IPS-20b (cell line): ENCODE measurements around the gene LYST.
"Not testable (repeated sequence)": the region's sequence is repeated elsewhere in the genome, so short reads cannot be mapped to it uniquely, and the experiment has no call there.

Source experiments
- H3K27ac ChIP-seq: one replicate; pipeline ENCODE4 v1.5.1; 2013; ENCODE audit warnings: low read length
- H3K27me3 ChIP-seq: 2 replicates; pipeline ENCODE4 v1.6.1; 2013; ENCODE audit warnings: mild to moderate bottlenecking, low read length, inconsistent platforms; ENCODE audit not compliant: insufficient read depth
- H3K36me3 ChIP-seq: 2 replicates; pipeline ENCODE4 v1.6.1; 2013; ENCODE audit warnings: low read depth, mild to moderate bottlenecking, inconsistent platforms, low read length, moderate library complexity; ENCODE audit not compliant: insufficient read depth
- H3K4me1 ChIP-seq: 2 replicates; pipeline ENCODE4 v1.6.1; 2013; ENCODE audit warnings: mild to moderate bottlenecking, control low read depth, inconsistent platforms, low read length, moderate library complexity; ENCODE audit not compliant: insufficient read depth
- H3K4me3 ChIP-seq: 2 replicates; pipeline ENCODE4 v1.5.1; 2013; ENCODE audit warnings: mild to moderate bottlenecking, low read length, inconsistent platforms
- H3K9ac ChIP-seq: 2 replicates; pipeline ENCODE4 v1.6.1; 2013; ENCODE audit warnings: low read depth, mild to moderate bottlenecking, inconsistent platforms, low read length, moderate library complexity
- H3K9me3 ChIP-seq: 2 replicates; pipeline ENCODE4 v1.6.1; 2013; ENCODE audit warnings: mild to moderate bottlenecking, low read depth, low read length, inconsistent platforms; ENCODE audit not compliant: insufficient read depth

The LYST gene

GRCh38 chr1:235852887-235853286 lies 13.8 kb downstream of the LYST start:
- Histone ChIP-seq H3K27ac (no peak overlapping the region), H3K9ac (no peak overlapping the region), H3K4me1 (no peaks in the 10 kb centered on the region), H3K36me3 (no peaks in the 10 kb centered on the region), H3K4me3 (no peak overlapping the region), H3K27me3 (no peaks in the 10 kb centered on the region), H3K9me3 (no peaks in the 10 kb centered on the region)

- Histone ChIP-seq H3K27ac (no peak overlapping the region), H3K36me3 (no peaks in the 10 kb centered on the region), H3K4me3 (no peak overlapping the region), H3K4me1 (no peaks in the 10 kb centered on the region), H3K9me3 (no peaks in the 10 kb centered on the region), H3K27me3 (no peaks in the 10 kb centered on the region), H3K9ac (no peak overlapping the region)
Measured at GRCh38 chr1:235851939-235852338, 14.8 kb downstream of the LYST start.

- not testable (repeated sequence) for H3K9ac ChIP-seq, H3K9me3 ChIP-seq, H3K36me3 ChIP-seq, H3K4me3 ChIP-seq, H3K27me3 ChIP-seq, H3K4me1 ChIP-seq, H3K27ac ChIP-seq
Measured at GRCh38 chr1:235848251-235848650, 18.5 kb downstream of the LYST start.

GRCh38 chr1:235845656-235846107 lies 21.0 kb downstream of the LYST start:
- H3K9ac ChIP-seq, H3K4me1 ChIP-seq, H3K4me3 ChIP-seq, H3K27me3 ChIP-seq, H3K9me3 ChIP-seq, H3K36me3 ChIP-seq, H3K27ac ChIP-seq: not testable (repeated sequence)

- H3K9ac ChIP-seq = no peak overlapping the region
- no peak overlapping the region for H3K4me3 ChIP-seq
- H3K36me3 ChIP-seq = no peaks in the 10 kb centered on the region
- H3K9me3 ChIP-seq = no peaks in the 10 kb centered on the region
- 0 out of 2 replicates have a peak, but pooled peaks cover 3% of the 10 kb centered on the region for H3K4me1 ChIP-seq
- H3K27ac ChIP-seq = no peak overlapping the region
- no peaks in the 10 kb centered on the region for H3K27me3 ChIP-seq
Measured at GRCh38 chr1:235844776-235845175, 21.9 kb downstream of the LYST start.

GRCh38 chr1:235843461-235843961 lies 23.2 kb downstream of the LYST start:
- 0 out of 2 replicates have a peak, but pooled peaks cover 3% of the 10 kb centered on the region for H3K4me1 ChIP-seq
- no peaks in the 10 kb centered on the region for H3K27me3 ChIP-seq
- no peak overlapping the region for H3K9ac ChIP-seq
- H3K4me3 ChIP-seq = no peak overlapping the region
- H3K36me3 ChIP-seq = no peaks in the 10 kb centered on the region
- H3K9me3 ChIP-seq = no peaks in the 10 kb centered on the region
- no peak overlapping the region for H3K27ac ChIP-seq

GRCh38 chr1:235841938-235842545 lies 24.7 kb downstream of the LYST start:
- no peak overlapping the region for H3K27ac ChIP-seq
- no peaks in the 10 kb centered on the region for H3K36me3 ChIP-seq
- no peaks in the 10 kb centered on the region for H3K9me3 ChIP-seq
- no peaks in the 10 kb centered on the region for H3K27me3 ChIP-seq
- H3K9ac ChIP-seq = no peak overlapping the region
- no peak overlapping the region for H3K4me3 ChIP-seq
- 0 out of 2 replicates have a peak, but pooled peaks cover 3% of the 10 kb centered on the region for H3K4me1 ChIP-seq

GRCh38 chr1:235838021-235838420 lies 28.7 kb downstream of the LYST start:
- no peaks in the 10 kb centered on the region for H3K36me3 ChIP-seq
- no peaks in the 10 kb centered on the region for H3K4me1 ChIP-seq
- H3K27me3 ChIP-seq = no peaks in the 10 kb centered on the region
- no peak overlapping the region for H3K4me3 ChIP-seq
- no peak overlapping the region for H3K9ac ChIP-seq
- H3K27ac ChIP-seq = no peak overlapping the region
- H3K9me3 ChIP-seq = no peaks in the 10 kb centered on the region

- Histone ChIP-seq H3K9ac (no peak overlapping the region), H3K27ac (no peak overlapping the region), H3K4me1 (no peaks in the 10 kb centered on the region), H3K9me3 (no peaks in the 10 kb centered on the region), H3K27me3 (no peaks in the 10 kb centered on the region), H3K36me3 (no peaks in the 10 kb centered on the region), H3K4me3 (no peak overlapping the region)
Measured at GRCh38 chr1:235835226-235835625, 31.5 kb downstream of the LYST start.

GRCh38 chr1:235834620-235835019 lies 32.1 kb downstream of the LYST start:
- Histone ChIP-seq H3K27ac (no peak overlapping the region), H3K27me3 (no peaks in the 10 kb centered on the region), H3K9ac (no peak overlapping the region), H3K4me1 (no peaks in the 10 kb centered on the region), H3K9me3 (no peaks in the 10 kb centered on the region), H3K4me3 (no peak overlapping the region), H3K36me3 (no peaks in the 10 kb centered on the region)

- Histone ChIP-seq H3K4me3 (no peak overlapping the region), H3K27me3 (no peaks in the 10 kb centered on the region), H3K9me3 (no peaks in the 10 kb centered on the region), H3K9ac (no peak overlapping the region), H3K4me1 (no peaks in the 10 kb centered on the region), H3K27ac (no peak overlapping the region), H3K36me3 (no peaks in the 10 kb centered on the region)
Measured at GRCh38 chr1:235832011-235832410, 34.7 kb downstream of the LYST start.

GRCh38 chr1:235831148-235831547 lies 35.6 kb downstream of the LYST start:
- no peak overlapping the region for H3K27ac ChIP-seq
- H3K4me1 ChIP-seq = no peaks in the 10 kb centered on the region
- H3K9me3 ChIP-seq = no peaks in the 10 kb centered on the region
- no peak overlapping the region for H3K9ac ChIP-seq
- no peaks in the 10 kb centered on the region for H3K36me3 ChIP-seq
- H3K27me3 ChIP-seq = no peaks in the 10 kb centered on the region
- H3K4me3 ChIP-seq = no peak overlapping the region
